Activated gamma-delta T cell (primary cell): ENCODE results near the gene DYRK3.

Experiments
- DNase-seq: peaks from one replicate; lab custom pipeline; 2025; lab: John Stamatoyannopoulos, UW

DYRK3 gene

GRCh38 chr1:206661161-206661820 lies 26.0 kb downstream of the DYRK3 start:
- DNase-seq, result no peak

GRCh38 chr1:206662396-206663092 lies 27.2 kb downstream of the DYRK3 start:
- DNase-seq, result no peak

GRCh38 chr1:206663362-206663761 lies 28.0 kb downstream of the DYRK3 start:
- no peak for DNase-seq

GRCh38 chr1:206663832-206664652 lies 28.7 kb downstream of the DYRK3 start:
- DNase-seq, result no peak

- no peak for DNase-seq
These were observed 29.4 kb downstream of the DYRK3 start for GRCh38 chr1:206664740-206665139.

GRCh38 chr1:206666031-206666561 lies 30.8 kb downstream of the DYRK3 start:
- no peak for DNase-seq

GRCh38 chr1:206666954-206667665 lies 31.8 kb downstream of the DYRK3 start:
- no peak for DNase-seq

- DNase-seq, result no peak
These were observed 33.0 kb downstream of the DYRK3 start for GRCh38 chr1:206668351-206668750.

- DNase-seq, result no peak
These were observed 33.6 kb downstream of the DYRK3 start for GRCh38 chr1:206668874-206669410.

GRCh38 chr1:206672011-206672688 lies 36.8 kb downstream of the DYRK3 start:
- DNase-seq, result no peak

GRCh38 chr1:206672844-206673758 lies 37.8 kb downstream of the DYRK3 start:
- no peak for DNase-seq

GRCh38 chr1:206674236-206674635 lies 38.9 kb downstream of the DYRK3 start:
- DNase-seq, result no peak

GRCh38 chr1:206674745-206675175 lies 39.4 kb downstream of the DYRK3 start:
- DNase-seq, result no peak

GRCh38 chr1:206676499-206676898 lies 41.2 kb downstream of the DYRK3 start:
- no peak for DNase-seq

- no peak for DNase-seq
These were observed 43.2 kb downstream of the DYRK3 start for GRCh38 chr1:206678490-206678889.

GRCh38 chr1:206679738-206680211 lies 44.4 kb downstream of the DYRK3 start:
- no peak for DNase-seq

GRCh38 chr1:206680279-206680678 lies 44.9 kb downstream of the DYRK3 start:
- DNase-seq, result no peak

- DNase-seq, result no peak
These were observed 46.0 kb downstream of the DYRK3 start for GRCh38 chr1:206681359-206681758.

GRCh38 chr1:206682111-206682510 lies 46.8 kb downstream of the DYRK3 start:
- DNase-seq, result no peak

GRCh38 chr1:206683313-206683712 lies 48.0 kb downstream of the DYRK3 start:
- no peak for DNase-seq
